HUES6 (cell line): Measurements from ENCODE around the gene TMPO.
"Not testable (repeated sequence)": the region's sequence is repeated elsewhere in the genome, so short reads cannot be mapped to it uniquely, and the experiment has no call there.

ENCODE experiments used
- H3K27ac ChIP-seq: 2 replicates; pipeline ENCODE4 v1.7.0; 2013; ENCODE audit warnings: low read depth, mild to moderate bottlenecking, low read length, inconsistent platforms
- H3K27me3 ChIP-seq: 2 replicates; pipeline ENCODE4 v1.6.1; 2013; ENCODE audit warnings: low read length; ENCODE audit not compliant: control insufficient read depth, insufficient read depth
- H3K36me3 ChIP-seq: 2 replicates; pipeline ENCODE4 v1.6.1; 2013; ENCODE audit warnings: low read length; ENCODE audit not compliant: control insufficient read depth, insufficient read depth
- H3K4me1 ChIP-seq: 2 replicates; pipeline ENCODE4 v1.6.1; 2013; ENCODE audit warnings: low read length; ENCODE audit not compliant: control insufficient read depth, insufficient read depth
- H3K4me3 ChIP-seq: 2 replicates; pipeline ENCODE4 v1.5.1; 2013; ENCODE audit warnings: low read depth, low read length
- H3K9ac ChIP-seq: one replicate; pipeline ENCODE4 v1.6.1; 2013; ENCODE audit warnings: mild to moderate bottlenecking, low read length
- H3K9me3 ChIP-seq: 2 replicates; pipeline ENCODE4 v1.6.1; 2013; ENCODE audit warnings: low read depth, low read length; ENCODE audit not compliant: control insufficient read depth, insufficient read depth

Gene TMPO

DNA sequence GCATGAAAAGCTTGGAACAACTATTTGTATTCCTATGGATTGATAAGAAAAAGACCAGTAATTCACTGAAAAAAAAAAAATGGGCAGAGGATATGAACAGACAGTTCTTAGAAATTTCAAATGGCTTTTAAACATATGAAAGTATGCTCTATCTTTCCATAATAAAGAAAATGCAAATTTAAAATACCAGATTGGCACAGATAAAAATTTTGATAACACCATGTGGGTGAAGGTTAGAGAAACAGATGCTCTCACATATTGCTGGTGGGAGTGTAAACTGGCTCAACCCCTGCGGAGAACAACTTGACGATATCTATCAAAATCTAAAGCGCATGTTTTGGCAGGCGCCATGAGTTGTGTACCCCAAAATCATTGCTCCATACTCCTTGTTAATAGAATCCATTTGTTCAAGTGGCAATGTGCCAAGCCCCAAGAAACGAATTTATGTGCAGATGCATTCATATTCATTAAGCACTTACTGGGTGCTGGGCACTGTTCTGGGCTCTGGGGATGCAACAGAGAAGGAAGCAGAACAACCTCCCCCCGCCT lies 29.5 kb upstream of the TMPO start:
- H3K9ac ChIP-seq: no peak overlapping the region

DNA sequence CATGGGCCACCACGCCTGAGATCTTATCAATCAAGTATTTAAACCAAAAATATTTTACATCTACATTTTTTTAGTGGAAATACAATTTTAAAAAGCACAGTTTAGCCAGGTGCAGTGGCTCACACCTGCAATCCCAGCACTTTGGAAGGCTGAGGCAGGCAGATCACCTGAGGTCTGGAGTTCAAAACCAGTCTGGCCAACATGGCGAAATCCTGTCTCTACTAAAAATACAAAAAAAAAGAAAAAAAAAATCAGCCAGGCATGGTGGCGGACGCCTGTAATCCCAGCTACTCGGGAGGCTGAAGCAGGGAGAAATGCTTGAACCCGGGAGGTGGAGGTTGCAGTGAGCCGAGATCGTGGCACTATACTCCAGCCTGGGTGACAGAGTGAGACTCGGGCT lies 27.0 kb upstream of the TMPO start:
- H3K27me3 ChIP-seq, H3K27ac ChIP-seq, H3K9me3 ChIP-seq, H3K36me3 ChIP-seq, H3K9ac ChIP-seq, H3K4me3 ChIP-seq: not testable (repeated sequence)
- peaks cover 38% of the 10 kb centered on the region for H3K4me1 ChIP-seq

More for the DNA sequence above, 29.5 kb upstream of the TMPO start:
- Histone ChIP-seq H3K9me3 (peaks cover 5% of the 10 kb centered on the region; the same call in 1 of the 2 replicates), H3K36me3 (no peaks in the 10 kb centered on the region), H3K4me1 (peaks cover 18% of the 10 kb centered on the region), H3K27ac (no peak overlapping the region), H3K4me3 (no peak overlapping the region), H3K27me3 (no peaks in the 10 kb centered on the region)

DNA sequence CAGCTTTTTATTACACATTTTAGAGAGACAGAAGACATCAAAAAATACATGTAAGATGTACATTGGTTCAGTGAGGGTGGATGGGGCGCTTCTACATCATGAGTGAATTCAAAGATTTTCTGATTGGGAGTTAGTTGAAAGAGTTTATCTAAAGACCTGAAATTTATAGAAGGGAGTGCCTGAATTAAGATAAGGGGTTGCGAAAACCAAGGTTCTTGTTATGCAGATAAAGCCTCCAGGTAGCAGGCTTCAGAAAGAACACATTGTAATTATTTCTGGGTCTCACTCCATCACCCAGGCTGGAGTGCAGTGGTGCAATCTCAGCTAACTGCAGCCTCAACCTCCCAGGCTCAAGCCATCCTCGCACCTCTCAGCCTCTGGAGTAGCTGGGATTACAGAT lies 26.2 kb upstream of the TMPO start:
- H3K4me1 ChIP-seq: peaks cover 38% of the 10 kb centered on the region
- no peak overlapping the region for H3K4me3 ChIP-seq
- H3K9me3 ChIP-seq: peaks cover 4% of the 10 kb centered on the region; the same call in 1 of the 2 replicates
- H3K9ac ChIP-seq: no peak overlapping the region
- no peak overlapping the region for H3K27ac ChIP-seq
- no peaks in the 10 kb centered on the region for H3K36me3 ChIP-seq
- H3K27me3 ChIP-seq: no peaks in the 10 kb centered on the region

DNA sequence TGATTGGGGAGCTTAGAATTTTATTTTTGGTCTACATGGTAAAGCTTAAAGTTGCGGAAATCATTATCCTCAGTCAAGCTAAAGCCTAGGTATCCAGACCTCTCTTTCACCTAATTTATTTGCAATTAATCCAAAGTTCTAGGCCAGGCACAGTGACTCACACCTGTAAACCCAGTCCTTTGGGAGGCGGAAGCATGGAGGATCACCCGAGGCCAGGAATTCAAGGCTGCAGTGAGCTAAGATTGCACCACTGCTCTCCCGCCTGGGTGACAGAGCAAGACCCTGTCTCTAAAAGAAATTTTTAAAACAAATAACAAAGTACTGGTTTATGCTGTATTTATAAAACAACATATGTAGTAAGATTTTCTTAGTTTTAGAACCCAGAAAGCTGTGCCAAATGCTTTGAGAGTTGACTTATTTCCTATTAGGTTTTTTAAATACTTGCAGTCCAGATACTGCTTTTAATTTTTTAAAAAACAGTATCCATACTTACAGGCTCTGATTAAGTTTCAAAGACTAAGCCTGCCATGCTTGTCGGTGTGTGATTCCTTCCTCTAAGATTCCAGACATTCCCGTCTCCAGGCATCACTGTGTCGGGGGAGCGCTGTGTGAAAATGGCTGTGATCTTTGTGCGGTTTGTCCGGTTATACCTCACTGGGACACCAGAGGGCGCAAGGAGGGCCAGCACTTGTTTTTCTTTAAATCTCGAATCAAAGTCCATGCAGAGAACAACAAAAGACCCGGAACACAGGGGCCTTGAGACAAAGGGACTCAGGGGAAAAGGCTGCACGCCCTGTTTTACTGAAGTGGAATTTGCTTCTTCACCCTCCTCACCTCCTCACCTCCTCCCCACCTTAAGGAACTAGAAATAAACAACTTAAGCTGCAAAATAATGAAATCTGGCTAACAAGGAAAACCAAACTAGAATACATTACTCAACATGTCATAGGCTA lies 24.6 kb upstream of the TMPO start:
- Histone ChIP-seq H3K9ac (peak overlapping the region; percentile 53), H3K4me3 (peak overlapping the region; percentile 6; the same call in 1 of the 2 replicates), H3K4me1 (peaks cover 38% of the 10 kb centered on the region), H3K27me3 (no peaks in the 10 kb centered on the region), H3K9me3 (no peaks in the 10 kb centered on the region), H3K36me3 (no peaks in the 10 kb centered on the region), H3K27ac (peak overlapping the region; percentile 77)

DNA sequence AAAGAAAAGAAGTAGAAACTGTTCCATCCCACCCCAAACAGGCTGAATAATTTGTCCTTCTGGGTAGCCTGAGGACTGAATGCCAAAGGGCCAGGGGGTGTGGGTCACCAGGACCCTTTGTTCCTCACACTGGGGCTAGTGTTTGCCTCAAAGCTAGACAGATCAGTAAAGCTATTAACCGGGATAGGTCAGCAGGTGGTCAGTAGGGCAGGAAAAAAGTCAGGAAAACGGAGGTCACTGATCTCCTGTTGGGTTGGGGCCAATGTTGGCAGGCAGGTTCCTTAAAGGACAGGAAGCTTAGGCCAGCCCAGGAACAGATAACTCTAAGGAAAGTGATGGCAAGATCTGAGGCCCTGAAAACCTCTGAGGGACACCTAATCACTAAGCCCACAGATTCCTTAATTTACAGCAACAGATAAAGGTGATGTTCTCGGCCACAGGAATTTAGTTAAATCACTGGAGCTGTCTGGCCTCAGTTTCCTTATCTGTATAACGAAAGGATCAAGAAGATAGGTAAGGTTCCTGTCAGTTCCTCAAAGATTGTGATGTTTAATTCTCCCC lies 22.7 kb upstream of the TMPO start:
- peak overlapping the region; percentile 21; the same call in 1 of the 2 replicates for H3K27ac ChIP-seq
- H3K36me3 ChIP-seq: no peaks in the 10 kb centered on the region
- H3K4me1 ChIP-seq: peaks cover 38% of the 10 kb centered on the region
- no peaks in the 10 kb centered on the region for H3K27me3 ChIP-seq
- H3K9ac ChIP-seq: peak overlapping the region; percentile 34
- H3K9me3 ChIP-seq: no peaks in the 10 kb centered on the region
- no peak overlapping the region for H3K4me3 ChIP-seq

DNA sequence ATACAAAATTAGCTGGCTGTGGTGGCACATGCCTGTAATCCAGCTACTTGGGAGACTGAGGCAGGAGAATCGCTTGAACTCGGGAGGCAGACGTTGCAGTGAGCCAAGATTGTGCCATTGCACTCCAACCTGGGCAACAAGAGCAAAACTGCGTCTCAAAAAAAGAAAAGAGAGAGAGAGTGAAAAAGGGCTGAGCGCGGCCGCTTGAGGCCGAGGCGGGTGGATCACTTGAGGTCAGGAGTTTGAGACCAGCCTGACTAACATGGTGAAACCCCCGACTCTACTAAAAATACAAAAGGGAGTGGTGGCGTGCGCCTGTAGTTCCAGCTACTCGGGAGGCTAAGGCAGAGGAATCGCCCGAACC lies 14.1 kb upstream of the TMPO start:
- H3K4me1 ChIP-seq, H3K9me3 ChIP-seq, H3K27me3 ChIP-seq, H3K36me3 ChIP-seq, H3K27ac ChIP-seq, H3K4me3 ChIP-seq, H3K9ac ChIP-seq: not testable (repeated sequence)

DNA sequence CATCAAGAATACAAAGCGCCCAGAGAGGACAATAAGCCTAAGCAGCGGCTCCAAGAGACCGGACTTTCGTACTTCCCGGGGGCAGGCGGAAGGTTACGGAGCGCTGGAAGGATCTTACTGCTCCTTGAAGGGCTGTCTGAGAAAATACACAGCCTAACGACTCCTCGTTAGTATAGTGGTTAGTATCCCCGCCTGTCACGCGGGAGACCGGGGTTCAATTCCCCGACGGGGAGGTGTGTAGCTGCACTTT lies 12.1 kb upstream of the TMPO start:
- Histone ChIP-seq H3K9me3 (no peaks in the 10 kb centered on the region), H3K9ac (peak overlapping the region; percentile 95), H3K36me3 (no peaks in the 10 kb centered on the region), H3K27me3 (no peaks in the 10 kb centered on the region), H3K27ac (peak overlapping the region; percentile 81), H3K4me1 (0 out of 2 replicates have a peak, but pooled peaks cover 3% of the 10 kb centered on the region), H3K4me3 (peak overlapping the region; percentile 77)

DNA sequence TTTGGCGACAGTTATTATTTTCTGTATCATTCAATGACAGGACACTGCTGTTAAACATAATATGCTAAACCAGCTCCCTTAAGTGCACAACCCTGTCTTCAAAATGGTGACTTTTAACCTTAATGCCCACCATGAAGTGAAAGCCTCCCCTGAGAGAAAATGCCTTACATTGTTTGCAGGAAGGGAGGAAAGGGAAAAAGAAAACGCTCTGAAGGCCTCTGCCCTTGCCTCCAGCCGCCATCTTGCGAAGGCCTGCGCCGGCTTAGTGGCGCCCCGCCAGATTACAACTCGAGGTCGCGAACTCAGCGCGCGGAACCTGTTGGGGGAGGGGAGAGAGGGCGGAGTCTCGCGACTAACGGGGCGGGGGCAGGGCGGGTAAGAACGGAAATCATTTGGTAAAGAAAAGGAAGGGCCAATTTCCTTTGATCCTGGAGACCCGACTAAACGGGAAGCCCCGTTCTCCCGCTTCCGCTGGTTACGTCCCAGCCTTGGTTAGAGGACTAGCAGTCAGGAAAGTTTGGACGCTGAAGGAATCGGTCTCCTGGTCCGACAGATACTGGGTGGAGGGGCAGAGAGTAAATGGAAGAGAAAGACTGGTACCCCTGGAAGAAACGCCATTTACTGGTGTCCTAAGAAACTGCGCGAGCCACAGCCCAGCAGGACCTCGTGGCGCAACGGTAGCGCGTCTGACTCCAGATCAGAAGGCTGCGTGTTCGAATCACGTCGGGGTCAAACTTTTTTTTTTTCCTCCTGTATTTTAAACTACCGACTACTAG lies 11.6 kb upstream of the TMPO start:
- no peaks in the 10 kb centered on the region for H3K36me3 ChIP-seq
- peaks cover 5% of the 10 kb centered on the region; the same call in 1 of the 2 replicates for H3K4me1 ChIP-seq
- no peaks in the 10 kb centered on the region for H3K9me3 ChIP-seq
- peak overlapping the region; percentile 81 for H3K27ac ChIP-seq
- H3K27me3 ChIP-seq: no peaks in the 10 kb centered on the region
- peak overlapping the region; percentile 95 for H3K9ac ChIP-seq
- H3K4me3 ChIP-seq: peak overlapping the region; percentile 77

DNA sequence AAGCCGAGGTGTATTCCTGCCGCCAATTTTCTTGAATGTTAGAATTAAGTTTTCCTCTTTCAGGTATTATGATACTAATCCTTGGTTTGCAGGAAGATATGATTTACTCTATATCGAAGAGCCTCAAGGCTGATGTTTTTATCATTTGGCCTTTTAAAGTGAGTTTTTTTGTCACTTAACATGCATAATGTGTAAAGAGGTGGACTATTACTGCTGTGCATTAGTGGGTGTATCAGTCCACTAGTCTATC lies 11.1 kb upstream of the TMPO start:
- H3K36me3 ChIP-seq: no peaks in the 10 kb centered on the region
- peaks cover 8% of the 10 kb centered on the region for H3K4me1 ChIP-seq
- H3K4me3 ChIP-seq: peak overlapping the region; percentile 77
- H3K9ac ChIP-seq: peak overlapping the region; percentile 95
- H3K9me3 ChIP-seq: no peaks in the 10 kb centered on the region
- H3K27ac ChIP-seq: peak overlapping the region; percentile 15; the same call in 1 of the 2 replicates
- H3K27me3 ChIP-seq: no peaks in the 10 kb centered on the region

DNA sequence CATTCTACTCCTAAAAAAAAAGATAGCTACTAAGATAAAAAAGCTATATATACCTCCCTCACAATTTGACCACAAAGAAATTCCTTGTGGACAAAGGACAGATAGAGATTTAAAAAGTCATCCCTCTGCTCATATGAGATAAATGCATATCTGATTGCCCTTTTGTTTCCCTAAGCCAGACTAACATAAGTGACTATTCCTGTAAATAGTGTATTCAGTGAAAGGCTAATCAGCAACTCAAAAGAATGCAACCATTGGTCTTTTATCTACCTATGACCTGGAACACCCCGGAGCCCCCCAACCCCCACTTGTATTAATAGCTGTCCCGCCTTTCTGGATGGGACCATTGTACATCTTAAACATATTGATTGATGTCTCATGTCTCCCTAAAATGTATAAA lies 6.3 kb upstream of the TMPO start:
- no peak overlapping the region for H3K4me3 ChIP-seq
- H3K27ac ChIP-seq: peak overlapping the region; percentile 77; the same call in 1 of the 2 replicates
- H3K4me1 ChIP-seq: peaks cover 26% of the 10 kb centered on the region

DNA sequence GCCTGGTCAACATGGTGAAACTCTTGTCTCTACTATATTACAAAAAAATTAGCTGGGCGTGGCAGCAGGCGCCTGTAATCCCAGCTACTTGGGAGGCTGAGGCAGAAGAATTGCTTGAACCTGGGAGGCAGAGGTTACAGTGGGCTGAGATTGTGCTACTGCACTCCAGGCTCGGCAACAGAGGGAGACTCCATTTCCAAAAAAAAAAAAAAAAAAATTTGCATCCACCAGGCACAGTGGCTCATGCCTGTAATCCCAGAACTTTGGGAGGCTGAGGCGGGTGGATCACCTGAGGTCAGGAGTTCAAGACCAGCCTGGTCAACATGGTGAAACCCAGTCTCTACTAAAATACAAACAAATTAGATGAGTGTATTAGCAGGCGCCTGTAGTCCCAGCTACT lies 3.6 kb upstream of the TMPO start:
- not testable (repeated sequence) for H3K4me3 ChIP-seq, H3K27ac ChIP-seq, H3K9me3 ChIP-seq, H3K27me3 ChIP-seq, H3K36me3 ChIP-seq, H3K9ac ChIP-seq
- H3K4me1 ChIP-seq: peaks cover 27% of the 10 kb centered on the region

More for the DNA sequence above, 6.3 kb upstream of the TMPO start:
- Histone ChIP-seq H3K27me3 (no peaks in the 10 kb centered on the region), H3K36me3 (no peaks in the 10 kb centered on the region), H3K9ac (peak overlapping the region; percentile 54), H3K9me3 (no peaks in the 10 kb centered on the region)
